ENCODE measurements around the gene PAQR3. TPM values are rescaled to one million over a fixed set of nuclear protein-coding genes. Genes with fewer than 3 reads are reported as not detected.

PAQR3 gene
- total RNA-seq (10 to 100 TPM in 3 of 7 donors, 1 to 10 TPM in 4; 7.1 to 14.5 (median 9.1) TPM), polyA plus RNA-seq (1 to 10 TPM; 3.4 to 3.8 (median 3.7) TPM)
- long read RNA-seq, donor 1, full-length matches to known transcripts: 2 of 2 reads
- long read RNA-seq, donor 1, partial matches to known transcripts: 0 of 2 reads
- long read RNA-seq, donor 1, other reads (novel, unspliced or antisense): 0 of 2 reads
- long read RNA-seq, donor 2: 0 reads

GRCh38 chr4:78938868-78939666 lies at the start of gene PAQR3:
TSS of gene PAQR3 (minus strand) at chr4:78939438. CDS start at chr4:78939224, 214 bp downstream.
- H3K36me3 ChIP-seq: no peaks in the 10 kb centered on the region
- no peaks in the 10 kb centered on the region for H3K27me3 ChIP-seq (replicated peaks in 1 of 7)
- H3K9me3 ChIP-seq: no peaks in the 10 kb centered on the region
- peak within 1 kb of the TSS in 7 of 8 donors; percentile 65 to 84 (median 75) for H3K27ac ChIP-seq
- WGBS, 5 donors: 0 to 1% (median 0%) methylated on average over 49 to 77 of the region's 77 CpGs
- H3K4me3 ChIP-seq: peak within 1 kb of the TSS; percentile 66 to 89 (median 78)
- peaks cover 6 to 36% (median 19%) of the 10 kb centered on the region in 6 donors for H3K4me1 ChIP-seq
- no peak for TF ChIP-seq CTCF (IDR thresholded peaks at IDR 0.05 in 8 of 11, conservative IDR thresholded peaks at IDR 0.05 in 3 of 11)
- TF ChIP-seq POLR2AphosphoS5 (IDR thresholded peaks at IDR 0.05): peak; percentile 81 to 87 (median 83)
- TF ChIP-seq POLR2A (IDR thresholded peaks at IDR 0.05): peak in 2 of 3 donors; percentile 36 to 59
- intact Hi-C loops (cut with DNase I; ENCODE audit: low total_unique reads): no loop called here
- DNase-seq: peak; percentile 98

GRCh38 chr4:78987683-78988082 lies 48.4 kb upstream of the PAQR3 start:
- DNase-seq: no peak
- H3K27ac ChIP-seq: no peak overlapping the region
- 93 to 98% (median 96%) methylated on average over 1 of the region's 1 CpG for WGBS, 5 donors
- intact Hi-C loops (cut with DNase I; ENCODE audit: low total_unique reads): no loop called here
- H3K4me1 ChIP-seq: no peaks in the 10 kb centered on the region
- no peak for TF ChIP-seq CTCF (IDR thresholded peaks at IDR 0.05 in 8 of 11, conservative IDR thresholded peaks at IDR 0.05 in 3 of 11)
- TF ChIP-seq POLR2AphosphoS5 (IDR thresholded peaks at IDR 0.05): no peak
- TF ChIP-seq POLR2A (IDR thresholded peaks at IDR 0.05): no peak
- no peaks in the 10 kb centered on the region for H3K27me3 ChIP-seq (replicated peaks in 1 of 7)
- H3K36me3 ChIP-seq: no peaks in the 10 kb centered on the region
- peaks cover 0 to 4% (median 0%) of the 10 kb centered on the region in 8 donors for H3K9me3 ChIP-seq
- no peak overlapping the region for H3K4me3 ChIP-seq

GRCh38 chr4:78984593-78984992 lies 45.4 kb upstream of the PAQR3 start:
- no peaks in the 10 kb centered on the region for H3K36me3 ChIP-seq
- intact Hi-C loops (cut with DNase I; ENCODE audit: low total_unique reads): no loop called here
- TF ChIP-seq POLR2A (IDR thresholded peaks at IDR 0.05): no peak
- no peak for TF ChIP-seq POLR2AphosphoS5 (IDR thresholded peaks at IDR 0.05)
- no peak for DNase-seq
- H3K9me3 ChIP-seq: peaks cover 0 to 12% (median 2%) of the 10 kb centered on the region in 8 donors
- H3K27me3 ChIP-seq (replicated peaks in 1 of 7): peaks cover 0 to 4% (median 0%) of the 10 kb centered on the region in 7 donors
- 59 to 82% (median 72%) methylated on average over 2 of the region's 2 CpGs for WGBS, 5 donors
- no peak overlapping the region for H3K27ac ChIP-seq
- H3K4me3 ChIP-seq: no peak overlapping the region
- no peaks in the 10 kb centered on the region for H3K4me1 ChIP-seq

- H3K4me1 ChIP-seq: no peaks in the 10 kb centered on the region
- TF ChIP-seq CTCF (IDR thresholded peaks at IDR 0.05 in 8 of 11, conservative IDR thresholded peaks at IDR 0.05 in 3 of 11): no peak
- no peak for TF ChIP-seq POLR2A (IDR thresholded peaks at IDR 0.05)
- TF ChIP-seq POLR2AphosphoS5 (IDR thresholded peaks at IDR 0.05): no peak
- intact Hi-C loops (cut with DNase I; ENCODE audit: low total_unique reads): no loop called here
- no peaks in the 10 kb centered on the region for H3K27me3 ChIP-seq (replicated peaks in 1 of 7)
- DNase-seq: no peak
- 79 to 92% (median 87%) methylated on average over 2 of the region's 2 CpGs for WGBS, 5 donors
- no peaks in the 10 kb centered on the region for H3K36me3 ChIP-seq
- no peak overlapping the region for H3K4me3 ChIP-seq
- H3K9me3 ChIP-seq: no peaks in the 10 kb centered on the region
- H3K27ac ChIP-seq: no peak overlapping the region
Observed at GRCh38 chr4:78975865-78976264, 36.6 kb upstream of the PAQR3 start.
